SK-N-SH treated with all-trans-retinoic acid at 6 μM for 48 hours (cell line): ENCODE results near the gene RAET1L.

Experiments
- BACH2 ChIP-seq: fragments of 250-450 bp; sonication (Bioruptor Pico); IDR thresholded peaks from 2 replicates; pipeline ENCODE4 v1.9.0; 2021; ENCODE audit warnings: mild to moderate bottlenecking, borderline replicate concordance
- CREB5 ChIP-seq: fragments of 250-450 bp; sonication (Bioruptor Pico); IDR thresholded peaks from 2 replicates; pipeline ENCODE4 v1.5.1; 2020; ENCODE audit warnings: low read depth, mild to moderate bottlenecking, moderate library complexity
- GLIS3 ChIP-seq: fragments of 250-450 bp; sonication (Bioruptor Pico); IDR thresholded peaks from 2 replicates; pipeline ENCODE4 v1.5.0; 2020; ENCODE audit warnings: mild to moderate bottlenecking, moderate library complexity
- POU6F1 ChIP-seq: fragments of 250-450 bp; sonication (Bioruptor Pico); IDR thresholded peaks from 2 replicates; pipeline ENCODE4 v1.8.0; 2021; ENCODE audit warnings: low read depth, mild to moderate bottlenecking, moderate library complexity, borderline replicate concordance
- RARB ChIP-seq: fragments of 250-450 bp; sonication (Bioruptor Pico); IDR thresholded peaks from 2 replicates; pipeline ENCODE4 v1.8.0; 2021; ENCODE audit warnings: mild to moderate bottlenecking, moderate library complexity
- SNAI2 ChIP-seq: fragments of 250-450 bp; sonication (Bioruptor Pico); IDR thresholded peaks from 2 replicates; pipeline ENCODE4 v1.5.0; 2020; ENCODE audit warnings: mild to moderate bottlenecking, moderate library complexity
- ZFP3 ChIP-seq: fragments of 250-450 bp; sonication (Bioruptor Pico); IDR thresholded peaks from 2 replicates; pipeline ENCODE4 v1.5.0; 2020; ENCODE audit warnings: mild to moderate bottlenecking, moderate library complexity
- ZFP30 ChIP-seq: fragments of 450-650 bp; formaldehyde crosslinking; IDR thresholded peaks from 2 replicates; pipeline ENCODE4 v1.5.0; 2022; ENCODE audit warnings: mild to moderate bottlenecking, moderate library complexity
- ZNF565 ChIP-seq: fragments of 450-650 bp; formaldehyde crosslinking; conservative IDR thresholded peaks from 2 replicates; pipeline ENCODE4 v1.5.0; 2020; ENCODE audit warnings: low read depth, mild to moderate bottlenecking, moderate library complexity
- TF ChIP-seq, protein P1 (sequence below): fragments of 250-450 bp; sonication (Bioruptor Pico); IDR thresholded peaks from 2 replicates; pipeline ENCODE4 v1.8.0; 2020; ENCODE audit warnings: mild to moderate bottlenecking, moderate library complexity, borderline replicate concordance
- TF ChIP-seq, protein P2 (sequence below): fragments of 250-450 bp; sonication (Bioruptor Pico); IDR thresholded peaks from 2 replicates; pipeline ENCODE4 v1.5.0; 2020; ENCODE audit warnings: mild to moderate bottlenecking, moderate library complexity

DNA sequence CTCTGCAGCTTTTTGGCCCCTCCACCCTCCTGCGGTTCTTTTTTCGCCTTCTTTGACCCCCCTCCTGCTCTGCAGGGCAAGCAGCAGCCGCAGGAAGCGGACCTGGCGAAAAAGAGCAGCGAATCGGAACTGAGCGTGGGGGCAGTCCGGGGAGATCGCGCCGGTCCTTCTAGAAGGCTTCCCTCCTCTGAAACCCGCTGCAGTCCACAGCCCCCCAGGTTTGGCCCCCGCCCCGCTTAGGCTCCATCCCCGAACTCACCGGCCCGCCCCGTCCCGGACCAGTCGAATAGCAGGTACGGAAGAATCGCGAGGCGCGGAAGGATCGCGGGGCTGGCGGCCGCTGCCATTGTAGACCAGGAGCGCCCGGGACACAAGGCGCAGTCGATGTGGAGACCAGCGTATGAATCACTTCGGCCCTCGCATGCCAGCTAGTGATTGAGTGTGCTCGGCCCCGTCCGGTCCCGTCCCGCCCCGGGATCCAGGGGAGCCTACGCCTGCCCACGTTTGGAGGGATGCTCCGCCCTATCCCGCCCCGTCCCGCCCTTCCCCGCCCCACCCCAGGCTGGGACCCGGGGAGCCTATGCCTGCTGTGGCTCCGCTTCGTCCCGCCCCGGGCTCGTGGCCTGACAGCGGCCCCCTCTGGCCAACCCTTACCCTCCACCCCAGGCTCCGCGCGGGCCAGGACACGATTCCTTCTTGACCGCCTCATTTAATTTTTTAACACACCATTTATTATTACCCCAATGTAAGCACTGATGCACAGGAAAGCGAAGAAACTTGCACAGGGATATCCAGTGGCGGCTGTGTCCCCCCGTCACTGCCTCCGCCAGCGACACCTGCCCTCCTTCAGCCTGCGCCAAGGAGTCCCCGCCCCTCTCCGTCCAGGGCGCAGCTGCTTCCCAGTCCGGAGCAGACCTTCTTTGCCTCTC lies 43.7 kb upstream of the RAET1L start, which contains the start of gene ULBP3:
- no peak for TF ChIP-seq BACH2 (CRISPR knock-in tag)
- TF ChIP-seq GLIS3 (CRISPR knock-in tag), result no peak
- no peak for TF ChIP-seq SNAI2
- no peak for TF ChIP-seq CREB5 (CRISPR knock-in tag)
- TF ChIP-seq ZFP30, result no peak
- TF ChIP-seq RARB (CRISPR knock-in tag), result no peak
- TF ChIP-seq ZFP3 (CRISPR knock-in tag), result no peak
- no peak for TF ChIP-seq ZNF565 (CRISPR knock-in tag)
- TF ChIP-seq, protein P1, sequence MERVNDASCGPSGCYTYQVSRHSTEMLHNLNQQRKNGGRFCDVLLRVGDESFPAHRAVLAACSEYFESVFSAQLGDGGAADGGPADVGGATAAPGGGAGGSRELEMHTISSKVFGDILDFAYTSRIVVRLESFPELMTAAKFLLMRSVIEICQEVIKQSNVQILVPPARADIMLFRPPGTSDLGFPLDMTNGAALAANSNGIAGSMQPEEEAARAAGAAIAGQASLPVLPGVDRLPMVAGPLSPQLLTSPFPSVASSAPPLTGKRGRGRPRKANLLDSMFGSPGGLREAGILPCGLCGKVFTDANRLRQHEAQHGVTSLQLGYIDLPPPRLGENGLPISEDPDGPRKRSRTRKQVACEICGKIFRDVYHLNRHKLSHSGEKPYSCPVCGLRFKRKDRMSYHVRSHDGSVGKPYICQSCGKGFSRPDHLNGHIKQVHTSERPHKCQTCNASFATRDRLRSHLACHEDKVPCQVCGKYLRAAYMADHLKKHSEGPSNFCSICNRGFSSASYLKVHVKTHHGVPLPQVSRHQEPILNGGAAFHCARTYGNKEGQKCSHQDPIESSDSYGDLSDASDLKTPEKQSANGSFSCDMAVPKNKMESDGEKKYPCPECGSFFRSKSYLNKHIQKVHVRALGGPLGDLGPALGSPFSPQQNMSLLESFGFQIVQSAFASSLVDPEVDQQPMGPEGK (CRISPR knock-in tag), result no peak
- TF ChIP-seq, protein P2, sequence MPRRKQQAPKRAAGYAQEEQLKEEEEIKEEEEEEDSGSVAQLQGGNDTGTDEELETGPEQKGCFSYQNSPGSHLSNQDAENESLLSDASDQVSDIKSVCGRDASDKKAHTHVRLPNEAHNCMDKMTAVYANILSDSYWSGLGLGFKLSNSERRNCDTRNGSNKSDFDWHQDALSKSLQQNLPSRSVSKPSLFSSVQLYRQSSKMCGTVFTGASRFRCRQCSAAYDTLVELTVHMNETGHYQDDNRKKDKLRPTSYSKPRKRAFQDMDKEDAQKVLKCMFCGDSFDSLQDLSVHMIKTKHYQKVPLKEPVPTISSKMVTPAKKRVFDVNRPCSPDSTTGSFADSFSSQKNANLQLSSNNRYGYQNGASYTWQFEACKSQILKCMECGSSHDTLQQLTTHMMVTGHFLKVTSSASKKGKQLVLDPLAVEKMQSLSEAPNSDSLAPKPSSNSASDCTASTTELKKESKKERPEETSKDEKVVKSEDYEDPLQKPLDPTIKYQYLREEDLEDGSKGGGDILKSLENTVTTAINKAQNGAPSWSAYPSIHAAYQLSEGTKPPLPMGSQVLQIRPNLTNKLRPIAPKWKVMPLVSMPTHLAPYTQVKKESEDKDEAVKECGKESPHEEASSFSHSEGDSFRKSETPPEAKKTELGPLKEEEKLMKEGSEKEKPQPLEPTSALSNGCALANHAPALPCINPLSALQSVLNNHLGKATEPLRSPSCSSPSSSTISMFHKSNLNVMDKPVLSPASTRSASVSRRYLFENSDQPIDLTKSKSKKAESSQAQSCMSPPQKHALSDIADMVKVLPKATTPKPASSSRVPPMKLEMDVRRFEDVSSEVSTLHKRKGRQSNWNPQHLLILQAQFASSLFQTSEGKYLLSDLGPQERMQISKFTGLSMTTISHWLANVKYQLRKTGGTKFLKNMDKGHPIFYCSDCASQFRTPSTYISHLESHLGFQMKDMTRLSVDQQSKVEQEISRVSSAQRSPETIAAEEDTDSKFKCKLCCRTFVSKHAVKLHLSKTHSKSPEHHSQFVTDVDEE (CRISPR knock-in tag), result no peak
- TF ChIP-seq POU6F1 (CRISPR knock-in tag), result no peak
